ENCODE results near the gene MDGA2.
"Not testable (repeated sequence)": the region's sequence is repeated elsewhere in the genome, so short reads cannot be mapped to it uniquely, and the experiment has no call there.

The MDGA2 gene

DNA sequence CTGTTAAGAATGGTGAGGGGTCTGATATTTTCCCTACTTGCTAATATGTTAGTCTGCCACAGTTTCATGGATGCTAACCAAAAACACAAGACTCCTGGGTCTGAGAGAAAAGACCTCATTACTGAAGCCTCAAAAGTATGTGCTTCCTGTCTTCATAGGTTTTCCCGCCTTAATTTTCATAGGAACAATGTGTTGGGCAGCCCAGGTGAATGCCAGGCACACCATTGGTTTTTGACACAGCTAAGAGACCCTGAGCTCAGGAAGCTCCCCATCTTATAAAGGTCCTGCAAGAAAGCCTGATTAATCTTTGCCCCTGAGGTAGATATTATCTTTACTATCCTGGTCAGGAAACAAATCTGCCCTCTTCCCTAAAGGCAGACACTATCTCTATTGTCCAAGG lies 464.1 kb downstream of the MDGA2 start:
- no peak for DNase-seq

DNA sequence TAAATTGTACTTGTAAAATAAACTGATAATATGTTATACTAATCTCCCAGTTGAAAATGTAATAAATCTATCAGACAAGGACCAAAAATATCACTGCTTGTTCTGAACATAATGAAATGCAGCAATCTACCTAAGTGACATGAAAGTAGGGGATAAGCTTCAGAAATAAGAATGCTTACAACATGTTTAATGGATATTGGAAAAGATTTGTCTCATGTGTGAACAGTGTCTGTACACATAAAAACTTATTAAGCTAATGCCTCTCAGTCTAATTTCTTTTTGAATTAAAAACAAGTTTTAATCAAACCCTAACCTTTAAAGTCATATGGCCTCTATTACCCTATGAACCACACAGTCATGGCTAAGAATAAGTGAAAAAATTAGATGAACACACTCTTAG lies 465.3 kb downstream of the MDGA2 start:
- no peak for DNase-seq

- no peak for DNase-seq
Observed at GRCh38 chr14:47208434-47208833, 467.0 kb downstream of the MDGA2 start.

DNA sequence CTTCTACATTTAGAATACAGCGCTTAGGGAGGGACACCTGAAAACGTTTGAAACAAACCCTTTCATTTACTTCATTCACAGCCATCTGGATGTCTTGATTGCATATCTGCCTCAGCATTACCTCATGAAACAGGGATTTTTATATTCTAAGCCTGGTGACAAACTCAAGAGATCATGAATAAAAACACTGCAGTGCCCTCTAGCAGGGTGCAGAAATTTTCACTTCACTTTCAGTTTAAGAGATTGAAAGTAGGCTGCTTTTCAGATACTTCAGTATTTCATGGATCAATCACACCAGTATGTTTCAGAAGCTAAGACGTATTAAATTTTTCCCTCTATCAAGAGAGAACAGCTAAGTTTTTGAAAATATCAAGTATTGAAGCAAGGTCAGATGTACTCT lies 467.8 kb downstream of the MDGA2 start:
- DNase-seq, result no peak

DNA sequence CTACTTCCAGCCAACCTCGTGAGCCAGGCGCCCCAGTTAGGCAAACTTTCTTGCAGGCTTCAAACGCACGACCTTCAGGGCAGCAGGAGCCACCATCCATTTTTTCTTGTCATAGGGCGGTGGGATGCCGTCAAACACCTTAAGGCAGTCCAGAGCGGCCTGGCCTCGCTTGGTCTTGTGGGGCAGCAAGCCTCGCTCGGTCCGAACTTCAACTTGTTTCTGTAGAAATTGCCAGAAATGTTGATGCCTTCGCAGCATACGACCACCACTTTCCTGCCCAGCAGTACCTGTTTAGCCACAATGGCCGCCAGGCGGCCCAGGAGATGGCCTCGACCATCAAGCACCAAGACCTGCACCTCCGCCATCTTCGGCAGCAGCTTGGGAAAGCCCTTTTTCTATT lies 474.7 kb downstream of the MDGA2 start:
- no peak for DNase-seq

- DNase-seq, result no peak
Observed at GRCh38 chr14:47195582-47195981, 479.8 kb downstream of the MDGA2 start.

DNA sequence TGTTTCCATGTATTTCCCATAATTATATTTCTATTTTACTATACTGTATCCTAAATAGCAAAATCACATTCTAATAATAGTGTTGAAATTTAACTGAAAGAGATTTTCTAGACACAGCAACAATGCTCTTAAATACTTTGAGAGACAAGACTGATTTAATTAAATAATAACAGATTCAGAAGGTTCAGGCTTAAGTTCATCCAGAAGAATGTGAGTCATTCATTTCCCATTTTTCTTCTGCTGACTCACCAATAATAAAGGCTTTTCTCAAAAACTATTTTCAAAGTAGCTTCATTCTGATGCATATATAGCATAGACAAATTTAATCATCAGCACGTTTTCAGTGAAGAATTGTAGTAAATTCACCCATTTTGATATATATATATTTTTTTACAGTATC lies 481.4 kb downstream of the MDGA2 start:
- DNase-seq, result no peak

DNA sequence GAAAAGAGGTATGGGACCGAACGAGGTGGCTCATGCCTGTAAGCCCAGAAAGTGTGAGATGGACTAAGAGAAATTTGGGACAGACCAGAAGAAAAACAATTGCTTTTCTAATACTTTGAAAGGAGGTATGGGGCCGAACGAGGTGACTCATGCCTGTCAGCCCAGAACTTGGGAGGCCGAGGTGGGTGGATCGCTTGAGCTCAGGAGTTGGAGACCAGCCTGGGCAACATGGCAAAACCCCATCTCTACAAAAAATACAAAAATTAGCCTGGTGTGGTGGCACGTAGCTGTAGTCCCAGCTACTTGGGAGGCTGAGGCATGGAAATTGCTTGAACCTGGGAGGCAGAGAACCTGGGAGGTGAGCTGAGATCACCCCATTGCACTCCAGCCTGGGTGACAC lies 483.2 kb downstream of the MDGA2 start:
- DNase-seq, result not testable (repeated sequence)

DNA sequence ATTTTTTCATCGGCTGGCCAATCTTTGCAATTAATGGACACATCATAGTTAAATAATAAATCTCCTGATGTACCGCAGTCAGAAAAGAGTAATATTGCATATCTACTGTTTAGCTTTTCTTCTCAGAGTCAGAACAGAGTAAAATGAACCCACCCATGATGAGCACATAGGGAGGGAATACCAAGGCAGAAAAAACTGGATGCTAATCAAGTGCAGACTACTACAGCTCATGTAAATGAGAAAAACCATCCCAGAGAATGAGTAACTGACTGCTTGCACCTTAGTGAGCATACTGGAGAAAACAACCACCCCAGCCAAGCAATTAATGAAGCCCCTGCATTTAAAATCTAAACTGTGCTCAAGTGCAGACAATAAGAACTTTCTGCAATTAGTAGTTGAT lies 483.7 kb downstream of the MDGA2 start:
- DNase-seq, result no peak

DNA sequence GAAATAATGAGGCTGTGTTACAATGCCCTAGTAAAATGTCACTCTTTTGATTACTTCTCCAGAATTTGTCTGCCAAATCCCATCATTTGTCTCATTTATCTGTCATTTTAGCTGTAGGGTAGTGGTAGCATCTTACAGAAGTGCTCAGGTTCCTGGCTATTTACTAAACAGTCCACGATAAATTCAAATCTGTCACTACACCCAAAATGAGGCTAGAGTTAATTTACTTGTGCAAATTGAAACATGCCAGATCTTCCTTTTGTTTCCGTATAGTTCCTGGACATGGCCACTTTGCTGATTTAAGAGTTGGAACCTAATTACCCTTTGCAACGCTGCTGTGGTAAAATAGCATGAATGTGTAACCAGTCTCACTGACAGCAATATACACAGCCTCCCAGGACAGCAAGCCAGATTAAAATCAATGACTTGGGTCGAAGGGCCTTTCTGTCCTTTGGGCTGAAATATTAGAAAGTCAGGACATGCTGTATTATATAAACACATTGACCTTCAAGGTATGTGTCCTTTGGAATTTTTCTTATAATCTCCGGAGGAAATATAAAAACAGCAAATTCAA lies 485.4 kb downstream of the MDGA2 start:
- DNase-seq, result no peak

GRCh38 chr14:47186486-47186885 lies 488.9 kb downstream of the MDGA2 start:
- no peak for DNase-seq

- no peak for DNase-seq
Observed at GRCh38 chr14:47179906-47180305, 495.5 kb downstream of the MDGA2 start.

GRCh38 chr14:47171896-47172295 lies 503.5 kb downstream of the MDGA2 start:
- not testable (repeated sequence) for DNase-seq

DNA sequence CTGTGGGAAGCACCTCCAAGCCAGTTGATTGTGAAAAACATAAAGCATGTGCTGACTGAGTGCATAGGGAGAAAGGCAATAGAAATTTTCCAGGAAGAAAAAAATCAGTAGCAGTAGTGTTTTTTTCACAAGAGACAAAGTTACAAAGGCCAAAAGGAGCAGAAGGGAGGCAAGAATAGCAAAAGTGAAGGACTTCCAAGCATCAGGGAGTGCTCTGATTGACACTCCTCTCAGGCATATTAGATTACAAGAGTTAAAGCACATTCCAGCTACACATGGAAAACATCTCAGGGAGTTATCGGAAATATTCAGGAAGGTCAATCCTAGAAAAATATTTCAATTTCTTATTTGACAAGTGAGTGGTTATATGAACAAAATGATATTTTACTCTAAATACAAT lies 508.0 kb downstream of the MDGA2 start:
- DNase-seq, result no peak

DNA sequence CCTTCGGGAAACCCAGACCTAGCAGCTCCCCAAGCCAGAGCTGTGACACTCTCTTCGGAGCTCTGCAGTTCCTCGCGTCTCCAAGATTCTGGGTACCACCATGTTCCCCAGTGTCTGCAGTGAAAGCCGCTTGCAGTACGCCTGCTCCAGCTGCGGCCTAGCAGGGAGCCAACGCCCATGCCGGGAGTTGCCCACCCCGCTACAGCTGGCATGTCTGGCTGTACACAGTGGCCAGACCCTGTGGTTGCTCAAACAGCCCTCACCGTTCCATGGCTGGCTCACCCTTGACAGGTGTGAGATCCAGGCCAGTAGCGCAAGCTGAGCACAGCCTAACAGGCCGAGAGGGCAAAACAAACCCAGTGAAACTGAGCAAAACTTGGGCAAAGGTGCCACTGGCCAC lies 520.0 kb downstream of the MDGA2 start:
- no peak for DNase-seq

DNA sequence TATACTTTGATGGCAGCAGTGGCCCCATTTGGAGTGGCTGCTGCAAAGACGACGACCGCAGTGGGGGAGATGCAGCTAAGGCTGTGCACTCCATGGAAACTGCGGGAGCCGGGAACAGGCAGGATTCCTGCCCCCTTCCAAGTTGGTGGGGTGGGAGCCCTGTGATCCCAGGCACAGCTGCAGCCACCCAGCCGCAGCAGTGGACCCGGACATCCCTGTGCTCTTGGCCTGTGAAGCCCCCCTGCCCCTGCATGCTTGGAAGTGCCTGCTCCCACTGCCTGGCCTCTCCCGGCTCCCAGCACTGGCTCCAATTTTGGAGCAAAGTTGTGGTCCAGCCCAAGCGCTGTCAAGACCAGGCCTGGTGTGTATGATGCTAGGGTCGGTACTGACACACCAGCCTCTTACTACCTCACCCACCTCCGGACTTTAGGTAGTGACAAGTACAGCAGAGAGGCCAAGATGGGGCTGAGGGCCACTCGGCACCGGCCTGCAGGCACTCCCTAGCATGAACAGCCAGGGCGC lies 521.1 kb downstream of the MDGA2 start:
- no peak for DNase-seq

- DNase-seq, result no peak
Observed at GRCh38 chr14:47153746-47154145, 521.7 kb downstream of the MDGA2 start.

GRCh38 chr14:47150267-47150666 lies 525.1 kb downstream of the MDGA2 start:
- no peak for DNase-seq

GRCh38 chr14:47149326-47149725 lies 526.1 kb downstream of the MDGA2 start:
- DNase-seq, result no peak

- no peak for DNase-seq
Observed at GRCh38 chr14:47148686-47149085, 526.7 kb downstream of the MDGA2 start.

GRCh38 chr14:47120645-47121044 lies 554.8 kb downstream of the MDGA2 start:
- no peak for DNase-seq

GRCh38 chr14:47103771-47104170 lies 571.6 kb downstream of the MDGA2 start:
- DNase-seq, result no peak

DNA sequence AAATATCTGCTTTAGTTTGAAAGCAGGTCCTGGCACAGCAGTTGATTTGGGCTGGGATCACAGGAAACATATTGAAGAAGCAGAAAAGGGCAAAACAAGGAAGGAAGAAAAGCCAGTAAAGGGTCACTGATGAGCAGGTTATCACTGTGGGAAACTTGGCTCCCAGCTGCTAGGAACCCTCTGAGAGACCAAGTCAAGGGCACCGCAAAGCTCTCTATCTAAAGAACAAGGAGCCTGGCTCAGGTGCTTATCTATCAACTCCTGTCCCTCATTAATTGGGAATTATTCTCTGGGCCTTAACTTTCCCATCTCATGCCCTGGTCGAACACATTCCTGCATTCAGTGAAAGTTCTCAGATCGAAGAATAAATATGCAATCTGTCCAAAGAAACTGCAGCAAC lies 572.9 kb downstream of the MDGA2 start:
- no peak for DNase-seq

- DNase-seq, result no peak
Observed at GRCh38 chr14:47085678-47086077, 589.7 kb downstream of the MDGA2 start.

DNA sequence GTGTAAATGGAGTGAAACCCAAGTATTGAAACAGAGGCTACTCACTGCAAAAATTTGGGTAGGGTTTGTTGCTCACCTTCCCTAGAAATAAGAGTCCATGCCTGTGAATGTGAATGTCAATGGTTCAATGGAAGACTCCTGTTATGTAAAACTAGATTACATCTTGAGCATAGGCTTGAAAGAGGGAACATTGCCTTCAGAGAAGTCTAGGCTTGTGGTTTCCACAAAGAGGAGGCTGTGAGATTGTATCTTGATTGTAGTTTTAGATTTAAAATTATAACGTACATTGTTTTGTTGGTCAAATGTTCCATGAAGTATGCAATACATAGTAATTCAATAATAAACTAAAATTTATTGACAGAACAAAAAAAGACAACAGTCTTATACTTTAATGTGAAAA lies 610.1 kb downstream of the MDGA2 start:
- no peak for DNase-seq

DNA sequence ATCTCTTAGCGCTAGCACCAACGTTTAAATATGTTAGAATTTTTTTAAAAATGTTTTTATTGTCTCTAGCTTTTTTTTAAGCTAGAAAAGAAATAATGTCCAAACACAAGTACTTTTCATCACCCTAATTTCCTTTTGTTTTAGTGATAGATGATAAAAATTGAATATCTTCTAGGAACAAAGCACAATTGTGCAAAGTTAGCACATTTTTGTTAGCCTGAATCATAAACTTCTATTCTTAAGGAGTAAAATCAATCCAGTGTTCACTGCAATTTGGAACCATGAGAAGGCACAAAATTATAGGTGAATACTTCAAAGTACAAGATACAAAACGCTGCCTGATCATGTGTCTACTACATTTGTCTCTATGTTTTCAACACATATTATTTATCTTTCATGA lies 615.4 kb downstream of the MDGA2 start:
- DNase-seq, result no peak

Data from NCI-H2227 treated with DMSO at 0.1 percent for 48 hours (cell line).